Neural progenitor cell (in vitro differentiated cells): ENCODE results near the gene ZDHHC6. TPM values are rescaled to one million over a fixed set of nuclear protein-coding genes. Genes with fewer than 3 reads are reported as not detected.

Experiments
- DNase-seq: peaks from one replicate; pipeline ENCODE4 v3.0.0-alpha.2; 2016; ENCODE audit warnings: low spot score
- H2AFZ ChIP-seq: fragments of 200-600 bp; sonication (generic); replicated peaks from 2 replicates; pipeline ENCODE4 v1.6.1; 2016; ENCODE audit warnings: antibody characterized with exemption
- H3F3A ChIP-seq: fragments of 200-600 bp; sonication (generic); 2 replicates; pipeline ENCODE4 v1.6.1; 2016; ENCODE audit warnings: antibody characterized with exemption, low read depth
- H3K27ac ChIP-seq: fragments of 200-600 bp; sonication (generic); 2 replicates; pipeline ENCODE4 v1.5.1; 2016; ENCODE audit warnings: mild to moderate bottlenecking
- H3K27me3 ChIP-seq: fragments of 200-600 bp; sonication (generic); 2 replicates; pipeline ENCODE4 v1.6.1; 2016; ENCODE audit warnings: mild to moderate bottlenecking, moderate library complexity
- H3K36me3 ChIP-seq: fragments of 200-600 bp; sonication (generic); 2 replicates; pipeline ENCODE4 v1.5.1; 2016
- H3K4me1 ChIP-seq: fragments of 200-600 bp; sonication (generic); 2 replicates; pipeline ENCODE4 v1.6.1; 2016; ENCODE audit warnings: mixed run types
- H3K4me2 ChIP-seq: fragments of 200-600 bp; sonication (generic); 2 replicates; pipeline ENCODE4 v1.6.1; 2016
- H3K4me3 ChIP-seq: fragments of 200-600 bp; sonication (generic); 2 replicates; pipeline ENCODE4 v1.5.1; 2016
- H3K79me2 ChIP-seq: fragments of 200-600 bp; sonication (generic); 2 replicates; pipeline ENCODE4 v1.6.1; 2016; ENCODE audit warnings: low read depth
- H3K9ac ChIP-seq: fragments of 200-600 bp; sonication (generic); 2 replicates; pipeline ENCODE4 v1.6.1; 2016
- H3K9me3 ChIP-seq: fragments of 200-600 bp; sonication (generic); 2 replicates; pipeline ENCODE4 v1.5.1; 2016; ENCODE audit warnings: low read depth
- H4K20me1 ChIP-seq: fragments of 200-600 bp; sonication (generic); 2 replicates; pipeline ENCODE4 v1.6.1; 2016; ENCODE audit warnings: low read depth
- H3K27ac Mint-ChIP-seq: 3 replicates; pipeline ENCODE4 v1.8.0; 2021; ENCODE audit warnings: mixed read lengths
- H3K27me3 Mint-ChIP-seq: 2 replicates; pipeline ENCODE4 v1.8.0; 2022; ENCODE audit warnings: low read depth, mild to moderate bottlenecking, inconsistent platforms, moderate library complexity, mixed read lengths; ENCODE audit not compliant: insufficient read depth
- H3K36me3 Mint-ChIP-seq: 3 replicates; pipeline ENCODE4 v1.8.0; 2021; ENCODE audit warnings: mixed read lengths
- H3K4me1 Mint-ChIP-seq: 3 replicates; pipeline ENCODE4 v1.8.0; 2021; ENCODE audit warnings: mixed read lengths
- H3K4me3 Mint-ChIP-seq: 3 replicates; pipeline ENCODE4 v1.8.0; 2021; ENCODE audit warnings: mild to moderate bottlenecking, moderate library complexity, mixed read lengths
- H3K9me3 Mint-ChIP-seq: 3 replicates; pipeline ENCODE4 v1.8.0; 2020; ENCODE audit warnings: mixed read lengths
- EZH2 ChIP-seq: fragments of 200-600 bp; sonication (generic); IDR thresholded peaks from 2 replicates; pipeline ENCODE4 v1.6.1; 2017; ENCODE audit warnings: antibody characterized with exemption, mild to moderate bottlenecking, moderate library complexity
- EZH2phosphoT487 ChIP-seq: fragments of 200-600 bp; sonication (generic); IDR thresholded peaks from 2 replicates; pipeline ENCODE4 v1.6.1; 2017; ENCODE audit warnings: antibody characterized with exemption
- total RNA-seq: library from RNA; depleted of rRNA; stranded (reverse); fragments of >200 nt; gene quantifications from 2 replicates; pipeline ENCODE4 v1.2.3, GENCODE V29; 2015; ENCODE audit warnings: low replicate concordance
- TF ChIP-seq, protein P1 (sequence below): fragments of 200-600 bp; sonication (generic); IDR thresholded peaks from 2 replicates; pipeline ENCODE4 v1.5.1; 2017; ENCODE audit warnings: antibody characterized with exemption, mild to moderate bottlenecking

ZDHHC6 gene
- total RNA-seq, 1 donor from 2014 or later, result 37.7 TPM

DNA sequence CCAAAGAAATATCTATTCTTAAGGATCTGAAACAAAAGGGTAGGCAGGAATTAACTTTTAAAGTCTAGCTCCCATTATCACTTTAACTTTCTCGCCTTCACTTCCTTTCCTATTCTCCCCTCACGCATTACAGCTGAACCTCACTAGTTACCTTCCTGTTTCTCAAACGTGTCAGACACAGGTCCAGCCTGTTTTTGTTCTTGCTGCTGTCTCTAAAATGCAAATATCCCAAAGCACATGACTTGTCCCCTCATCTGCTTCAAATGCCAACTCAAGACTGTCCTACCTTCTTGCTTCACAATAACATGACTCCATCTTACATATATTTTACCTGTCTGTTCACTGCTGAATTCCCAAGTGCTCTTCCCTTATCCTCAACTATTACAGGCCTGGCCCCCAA lies 17.6 kb downstream of the ZDHHC6 start:
- no peaks in the 10 kb centered on the region for H3K4me1 Mint-ChIP-seq
- H3K9ac ChIP-seq, result no peak overlapping the region
- peaks cover 6% of the 10 kb centered on the region for H3K36me3 Mint-ChIP-seq
- no peak overlapping the region for H2AFZ ChIP-seq
- H3K4me1 ChIP-seq, result peaks cover 11% of the 10 kb centered on the region
- H3K4me3 ChIP-seq, result no peak overlapping the region
- H3K4me3 Mint-ChIP-seq, result no peak overlapping the region
- H3K27me3 Mint-ChIP-seq, result no peaks in the 10 kb centered on the region
- DNase-seq, result no peak
- TF ChIP-seq EZH2 (no peak), EZH2phosphoT487 (no peak)
- TF ChIP-seq, protein P1, sequence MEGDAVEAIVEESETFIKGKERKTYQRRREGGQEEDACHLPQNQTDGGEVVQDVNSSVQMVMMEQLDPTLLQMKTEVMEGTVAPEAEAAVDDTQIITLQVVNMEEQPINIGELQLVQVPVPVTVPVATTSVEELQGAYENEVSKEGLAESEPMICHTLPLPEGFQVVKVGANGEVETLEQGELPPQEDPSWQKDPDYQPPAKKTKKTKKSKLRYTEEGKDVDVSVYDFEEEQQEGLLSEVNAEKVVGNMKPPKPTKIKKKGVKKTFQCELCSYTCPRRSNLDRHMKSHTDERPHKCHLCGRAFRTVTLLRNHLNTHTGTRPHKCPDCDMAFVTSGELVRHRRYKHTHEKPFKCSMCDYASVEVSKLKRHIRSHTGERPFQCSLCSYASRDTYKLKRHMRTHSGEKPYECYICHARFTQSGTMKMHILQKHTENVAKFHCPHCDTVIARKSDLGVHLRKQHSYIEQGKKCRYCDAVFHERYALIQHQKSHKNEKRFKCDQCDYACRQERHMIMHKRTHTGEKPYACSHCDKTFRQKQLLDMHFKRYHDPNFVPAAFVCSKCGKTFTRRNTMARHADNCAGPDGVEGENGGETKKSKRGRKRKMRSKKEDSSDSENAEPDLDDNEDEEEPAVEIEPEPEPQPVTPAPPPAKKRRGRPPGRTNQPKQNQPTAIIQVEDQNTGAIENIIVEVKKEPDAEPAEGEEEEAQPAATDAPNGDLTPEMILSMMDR, result no peak
- H4K20me1 ChIP-seq, result no peaks in the 10 kb centered on the region
- H3K27ac ChIP-seq, result no peak overlapping the region
- H3K36me3 ChIP-seq, result peaks cover 18% of the 10 kb centered on the region
- H3K27ac Mint-ChIP-seq, result no peak overlapping the region
- no peaks in the 10 kb centered on the region for H3K27me3 ChIP-seq
- no peaks in the 10 kb centered on the region for H3K9me3 ChIP-seq
- H3K9me3 Mint-ChIP-seq, result no peaks in the 10 kb centered on the region
- no peaks in the 10 kb centered on the region for H3K79me2 ChIP-seq
- H3F3A ChIP-seq, result no peaks in the 10 kb centered on the region
- H3K4me2 ChIP-seq, result no peak overlapping the region

DNA sequence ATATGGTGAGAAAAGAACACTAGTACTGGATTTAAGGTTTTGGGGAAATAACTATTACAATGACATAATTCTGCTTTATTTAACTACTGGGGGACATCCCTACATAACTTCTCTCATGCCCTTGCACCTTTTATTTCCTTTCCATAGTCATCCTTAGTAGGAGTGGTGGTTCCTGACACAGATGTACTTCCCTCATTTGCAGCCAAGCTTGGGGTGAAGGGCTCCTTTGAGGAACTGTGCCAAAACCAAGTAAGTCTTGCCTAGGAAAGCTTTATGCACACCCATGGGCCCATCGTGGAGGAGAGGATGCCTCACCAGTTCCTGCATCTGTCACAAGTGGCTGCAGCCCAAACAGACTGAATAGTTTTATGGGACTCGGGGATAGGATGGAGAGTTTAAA lies 20.6 kb downstream of the ZDHHC6 start:
- Histone ChIP-seq H2AFZ (no peak overlapping the region), H3K4me1 (peaks cover 14% of the 10 kb centered on the region), H3K79me2 (no peaks in the 10 kb centered on the region), H3F3A (no peaks in the 10 kb centered on the region), H3K27ac (no peak overlapping the region), H3K9me3 (no peaks in the 10 kb centered on the region), H3K9ac (no peak overlapping the region), H3K36me3 (no peaks in the 10 kb centered on the region), H4K20me1 (no peaks in the 10 kb centered on the region), H3K4me3 (no peak overlapping the region), H3K4me2 (no peak overlapping the region), H3K27me3 (no peaks in the 10 kb centered on the region)
- no peak for DNase-seq
- Mint-ChIP-seq H3K4me3 (no peak overlapping the region), H3K27me3 (no peaks in the 10 kb centered on the region), H3K36me3 (peaks cover 2% of the 10 kb centered on the region), H3K27ac (no peak overlapping the region), H3K4me1 (no peaks in the 10 kb centered on the region), H3K9me3 (no peaks in the 10 kb centered on the region)
- TF ChIP-seq EZH2phosphoT487, result no peak
- TF ChIP-seq, protein P1, result no peak
- TF ChIP-seq EZH2, result no peak

DNA sequence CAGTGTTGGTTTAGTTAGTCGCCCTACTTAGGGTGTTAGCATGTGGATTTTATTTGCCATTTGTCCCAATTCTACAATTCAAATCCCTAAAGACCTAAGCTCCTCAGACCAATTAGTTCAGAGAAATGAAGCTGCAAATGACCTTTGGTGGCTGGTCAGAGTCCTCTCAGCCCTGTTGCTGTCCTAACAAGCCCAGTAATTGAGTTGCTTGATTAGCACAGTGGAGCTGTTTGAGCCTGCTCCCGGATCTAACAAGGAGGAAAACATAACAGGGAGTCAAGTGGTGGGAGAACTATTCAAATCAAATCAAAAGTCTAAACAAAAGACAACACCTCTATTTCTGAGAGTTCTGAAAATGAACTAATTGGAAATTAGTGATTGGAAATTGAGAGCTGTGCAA lies 22.1 kb downstream of the ZDHHC6 start:
- Mint-ChIP-seq H3K27ac (no peak overlapping the region), H3K4me1 (no peaks in the 10 kb centered on the region), H3K36me3 (no peaks in the 10 kb centered on the region), H3K4me3 (no peak overlapping the region), H3K27me3 (peaks cover 4% of the 10 kb centered on the region), H3K9me3 (no peaks in the 10 kb centered on the region)
- H3F3A ChIP-seq, result no peaks in the 10 kb centered on the region
- H3K27me3 ChIP-seq, result no peaks in the 10 kb centered on the region
- H3K36me3 ChIP-seq, result no peaks in the 10 kb centered on the region
- peak overlapping the region; percentile 32 for H3K27ac ChIP-seq
- no peaks in the 10 kb centered on the region for H4K20me1 ChIP-seq
- TF ChIP-seq, protein P1, result no peak
- TF ChIP-seq EZH2 (no peak), EZH2phosphoT487 (no peak)
- no peaks in the 10 kb centered on the region for H3K9me3 ChIP-seq
- H3K9ac ChIP-seq, result no peak overlapping the region
- peak; percentile 46 for DNase-seq
- H3K79me2 ChIP-seq, result no peaks in the 10 kb centered on the region
- H2AFZ ChIP-seq, result no peak overlapping the region
- H3K4me1 ChIP-seq, result peaks cover 14% of the 10 kb centered on the region
- no peak overlapping the region for H3K4me3 ChIP-seq
- peak overlapping the region; percentile 46 for H3K4me2 ChIP-seq
